Activated T-cell treated with anti-CD3 and anti-CD28 coated beads, Interleukin-2, amount 50 U/mL, for 72 hours (primary cell): ENCODE measurements around the gene ZYX. TPM values are rescaled to one million over a fixed set of nuclear protein-coding genes. Genes with fewer than 3 reads are reported as not detected.
"Not testable (repeated sequence)": the region's sequence is repeated elsewhere in the genome, so short reads cannot be mapped to it uniquely, and the experiment has no call there.

Experiments
- ATAC-seq, 2 donors: fragments of 150-1000 bp; cut with Tn5 transposase; replicated peaks in 1 of 2; 2 replicates each; pipeline ENCODE4 v1.10.0; 2021; ENCODE audit warnings: moderate library complexity in 2 of 2, mild to moderate bottlenecking in 1 of 2
- DNase-seq, 2 donors: peaks; one replicate each; pipeline ENCODE4 v3.0.0; 2021 to 2022; ENCODE audit warnings: mixed read lengths in 1 of 2
- H3K27ac Mint-ChIP-seq: one replicate; pipeline ENCODE4 v1.8.0; 2022; ENCODE audit warnings: mild to moderate bottlenecking, moderate library complexity, mixed read lengths
- H3K27me3 Mint-ChIP-seq: one replicate; pipeline ENCODE4 v1.8.0; 2022; ENCODE audit warnings: low read depth, mixed read lengths
- H3K36me3 Mint-ChIP-seq, 2 donors: one replicate each; pipeline ENCODE4 v1.8.0; 2022; ENCODE audit warnings: mixed read lengths in 2 of 2, mild to moderate bottlenecking in 1 of 2; ENCODE audit not compliant: insufficient read depth in 2 of 2
- H3K4me1 Mint-ChIP-seq: one replicate; pipeline ENCODE4 v1.8.0; 2022; ENCODE audit warnings: low read depth, mixed read lengths
- H3K4me3 Mint-ChIP-seq, 2 donors: one replicate each; pipeline ENCODE4 v1.8.0; 2022; ENCODE audit warnings: mild to moderate bottlenecking in 2 of 2, mixed read lengths in 2 of 2, moderate library complexity in 2 of 2
- H3K9me3 Mint-ChIP-seq, 2 donors: one replicate each; pipeline ENCODE4 v1.8.0; 2022; ENCODE audit warnings: mixed read lengths in 2 of 2
- total RNA-seq, 2 donors: library from RNA; stranded (reverse); gene quantifications; one replicate each; pipeline ENCODE4 v1.2.3, GENCODE V29; 2022

The ZYX gene
- total RNA-seq, 2 donors from 2014 or later, result 121 to 129 TPM

- H3K36me3 Mint-ChIP-seq, H3K27me3 Mint-ChIP-seq, H3K9me3 Mint-ChIP-seq, DNase-seq, H3K27ac Mint-ChIP-seq, H3K4me3 Mint-ChIP-seq, ATAC-seq: not testable (repeated sequence)
- peaks cover 25% of the 10 kb centered on the region for H3K4me1 Mint-ChIP-seq
Observed at GRCh38 chr7:143415209-143415608, 34.1 kb downstream of the ZYX start.

GRCh38 chr7:143415742-143416397, 34.7 kb downstream of the ZYX start:
- H3K27ac Mint-ChIP-seq, result no peak overlapping the region
- peaks cover 0 to 5% of the 10 kb centered on the region in 2 donors for H3K36me3 Mint-ChIP-seq
- no peak overlapping the region for H3K4me3 Mint-ChIP-seq
- H3K4me1 Mint-ChIP-seq, result peaks cover 20% of the 10 kb centered on the region
- peaks cover 0 to 3% of the 10 kb centered on the region in 2 donors for H3K9me3 Mint-ChIP-seq
- no peak for ATAC-seq
- no peaks in the 10 kb centered on the region for H3K27me3 Mint-ChIP-seq
- no peak for DNase-seq

GRCh38 chr7:143416565-143417149, 35.5 kb downstream of the ZYX start:
- DNase-seq (peak in 1 of 2 donors; percentile 23), ATAC-seq (peak in 1 of 2 donors; percentile 55)
- Mint-ChIP-seq H3K27me3 (no peaks in the 10 kb centered on the region), H3K4me1 (peaks cover 20% of the 10 kb centered on the region), H3K27ac (no peak overlapping the region), H3K36me3 (peaks cover 0 to 5% of the 10 kb centered on the region in 2 donors), H3K9me3 (peaks cover 0 to 3% of the 10 kb centered on the region in 2 donors), H3K4me3 (no peak overlapping the region)

- peaks cover 12% of the 10 kb centered on the region for H3K4me1 Mint-ChIP-seq
- peak; percentile 68 to 75 for ATAC-seq
- no peak for DNase-seq
- no peaks in the 10 kb centered on the region for H3K27me3 Mint-ChIP-seq
- H3K4me3 Mint-ChIP-seq, result no peak overlapping the region
- H3K9me3 Mint-ChIP-seq, result peaks cover 0 to 3% of the 10 kb centered on the region in 2 donors
- no peak overlapping the region for H3K27ac Mint-ChIP-seq
- peaks cover 0 to 5% of the 10 kb centered on the region in 2 donors for H3K36me3 Mint-ChIP-seq
Observed at GRCh38 chr7:143417734-143418383, 36.7 kb downstream of the ZYX start.

GRCh38 chr7:143418681-143419458, 37.7 kb downstream of the ZYX start:
- Mint-ChIP-seq H3K4me1 (peaks cover 12% of the 10 kb centered on the region), H3K27ac (no peak overlapping the region), H3K27me3 (no peaks in the 10 kb centered on the region), H3K4me3 (no peak overlapping the region), H3K36me3 (peaks cover 0 to 5% of the 10 kb centered on the region in 2 donors), H3K9me3 (peaks cover 0 to 3% of the 10 kb centered on the region in 2 donors)
- no peak for ATAC-seq
- no peak for DNase-seq

- Mint-ChIP-seq H3K4me1 (peaks cover 12% of the 10 kb centered on the region), H3K9me3 (peaks cover 0 to 3% of the 10 kb centered on the region in 2 donors), H3K4me3 (no peak overlapping the region), H3K27me3 (no peaks in the 10 kb centered on the region), H3K36me3 (peaks cover 0 to 5% of the 10 kb centered on the region in 2 donors), H3K27ac (no peak overlapping the region)
- ATAC-seq (no peak), DNase-seq (no peak)
Observed at GRCh38 chr7:143419880-143420279, 38.7 kb downstream of the ZYX start.

GRCh38 chr7:143420624-143421023, 39.5 kb downstream of the ZYX start:
- not testable (repeated sequence) for ATAC-seq, H3K36me3 Mint-ChIP-seq, DNase-seq, H3K4me3 Mint-ChIP-seq, H3K9me3 Mint-ChIP-seq, H3K27me3 Mint-ChIP-seq, H3K27ac Mint-ChIP-seq
- peaks cover 12% of the 10 kb centered on the region for H3K4me1 Mint-ChIP-seq

GRCh38 chr7:143422033-143422432, 40.9 kb downstream of the ZYX start:
- no peak for DNase-seq

GRCh38 chr7:143424476-143424875, 43.3 kb downstream of the ZYX start:
- ATAC-seq, H3K4me3 Mint-ChIP-seq, H3K27ac Mint-ChIP-seq, DNase-seq, H3K36me3 Mint-ChIP-seq, H3K9me3 Mint-ChIP-seq, H3K27me3 Mint-ChIP-seq, H3K4me1 Mint-ChIP-seq: not testable (repeated sequence)

More at GRCh38 chr7:143422033-143422432, 40.9 kb downstream of the ZYX start:
- no peak for ATAC-seq
- Mint-ChIP-seq H3K9me3 (peaks cover 0 to 3% of the 10 kb centered on the region in 2 donors), H3K4me3 (no peak overlapping the region), H3K36me3 (peaks cover 0 to 5% of the 10 kb centered on the region in 2 donors), H3K27me3 (no peaks in the 10 kb centered on the region), H3K4me1 (peaks cover 12% of the 10 kb centered on the region), H3K27ac (no peak overlapping the region)

GRCh38 chr7:143426479-143427142, 45.5 kb downstream of the ZYX start:
- H3K9me3 Mint-ChIP-seq, result no peaks in the 10 kb centered on the region
- H3K4me1 Mint-ChIP-seq, result peaks cover 7% of the 10 kb centered on the region
- H3K36me3 Mint-ChIP-seq, result no peaks in the 10 kb centered on the region
- no peaks in the 10 kb centered on the region for H3K27me3 Mint-ChIP-seq
- peak overlapping the region; percentile 71 for H3K27ac Mint-ChIP-seq
- peak overlapping the region in 1 of 2 donors; percentile 37 for H3K4me3 Mint-ChIP-seq
- no peak for ATAC-seq
- DNase-seq, result no peak

GRCh38 chr7:143429770-143430698, 48.9 kb downstream of the ZYX start:
- no peak for DNase-seq
- H3K9me3 Mint-ChIP-seq, result no peaks in the 10 kb centered on the region
- H3K4me3 Mint-ChIP-seq, result no peak overlapping the region
- peaks cover 7% of the 10 kb centered on the region for H3K4me1 Mint-ChIP-seq
- no peak overlapping the region for H3K27ac Mint-ChIP-seq
- H3K27me3 Mint-ChIP-seq, result no peaks in the 10 kb centered on the region
- no peak for ATAC-seq
- H3K36me3 Mint-ChIP-seq, result no peaks in the 10 kb centered on the region

- H3K27me3 Mint-ChIP-seq, result no peaks in the 10 kb centered on the region
- ATAC-seq, result no peak
- no peaks in the 10 kb centered on the region for H3K9me3 Mint-ChIP-seq
- peaks cover 8% of the 10 kb centered on the region for H3K4me1 Mint-ChIP-seq
- H3K36me3 Mint-ChIP-seq, result no peaks in the 10 kb centered on the region
- no peak overlapping the region for H3K27ac Mint-ChIP-seq
- DNase-seq, result no peak
- H3K4me3 Mint-ChIP-seq, result no peak overlapping the region
Observed at GRCh38 chr7:143431109-143431508, 50.0 kb downstream of the ZYX start.
